NCI-H2107 (cell line): ENCODE measurements around the gene MT1E.
"Not testable (repeated sequence)": the region's sequence is repeated elsewhere in the genome, so short reads cannot be mapped to it uniquely, and the experiment has no call there.

Experiments
- DNase-seq: peaks from one replicate; lab custom pipeline; 2025; lab: John Stamatoyannopoulos, UW

MT1E gene

DNA sequence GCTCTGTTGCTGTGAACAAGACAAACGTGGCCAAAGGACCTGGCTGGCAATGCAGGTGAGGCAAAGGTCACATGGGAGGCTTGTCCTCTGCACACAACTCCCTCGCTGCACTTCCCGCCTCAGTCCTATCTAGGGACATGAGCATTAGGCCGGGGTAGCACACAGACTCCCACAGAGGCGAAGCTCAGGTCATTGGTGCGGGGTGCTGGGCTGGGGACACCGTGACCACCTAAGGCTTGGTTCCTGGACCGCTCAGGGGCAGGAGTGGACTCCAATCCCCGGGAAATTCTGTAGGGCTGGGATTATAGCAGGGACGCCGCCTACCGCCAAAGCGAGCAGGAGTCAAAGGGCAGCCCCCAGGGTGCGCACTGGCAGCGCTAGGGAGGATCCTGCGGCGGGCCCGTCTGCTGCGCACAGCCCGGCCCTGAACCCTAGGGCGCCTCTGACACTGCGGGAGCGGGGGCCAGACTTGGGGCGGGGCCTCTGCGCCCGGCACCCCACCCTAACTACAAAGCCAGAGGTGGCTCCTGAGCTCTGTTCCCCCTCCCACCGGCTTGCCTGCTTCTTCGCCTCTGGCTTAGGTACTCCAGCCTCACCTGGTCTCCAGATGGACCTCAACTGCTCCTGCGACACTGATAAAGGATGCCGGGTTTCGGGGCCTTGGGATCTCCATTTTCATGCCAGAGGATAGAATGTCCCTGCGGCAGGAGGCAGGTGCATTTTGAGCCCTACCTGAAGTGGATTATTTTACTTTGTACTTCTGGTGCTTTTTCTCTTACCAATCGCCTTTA lies 22.3 kb downstream of the MT1E start:
- no peak for DNase-seq

GRCh38 chr16:56649271-56649670 lies 23.7 kb downstream of the MT1E start:
- no peak for DNase-seq

- no peak for DNase-seq
These were observed 24.2 kb downstream of the MT1E start for GRCh38 chr16:56649820-56650219.

DNA sequence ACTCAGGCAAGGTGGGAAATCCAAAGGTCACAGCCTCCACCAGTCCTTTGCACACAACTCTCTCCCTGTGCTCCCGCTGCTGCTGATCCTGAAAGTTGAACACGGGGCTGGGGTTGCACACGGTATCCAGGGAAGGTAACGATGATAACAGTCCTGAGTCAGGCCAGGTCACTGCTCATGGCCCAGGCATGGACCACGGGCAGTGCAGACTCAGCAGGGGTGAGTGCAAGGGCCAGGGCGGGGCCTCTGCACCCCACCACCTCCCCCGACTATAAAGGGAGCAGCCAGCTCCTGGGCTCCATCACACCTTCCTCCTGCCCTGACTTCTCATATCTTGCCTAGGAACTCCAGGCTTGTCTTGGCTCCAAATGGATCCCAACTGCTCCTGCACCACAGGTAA lies 26.0 kb downstream of the MT1E start, which contains the start of gene MT1B:
TSS of gene MT1B (plus strand) at position 301 of the 400 bp plus-strand sequence. CDS start at position 369, 68 bp downstream.
- DNase-seq: no peak

DNA sequence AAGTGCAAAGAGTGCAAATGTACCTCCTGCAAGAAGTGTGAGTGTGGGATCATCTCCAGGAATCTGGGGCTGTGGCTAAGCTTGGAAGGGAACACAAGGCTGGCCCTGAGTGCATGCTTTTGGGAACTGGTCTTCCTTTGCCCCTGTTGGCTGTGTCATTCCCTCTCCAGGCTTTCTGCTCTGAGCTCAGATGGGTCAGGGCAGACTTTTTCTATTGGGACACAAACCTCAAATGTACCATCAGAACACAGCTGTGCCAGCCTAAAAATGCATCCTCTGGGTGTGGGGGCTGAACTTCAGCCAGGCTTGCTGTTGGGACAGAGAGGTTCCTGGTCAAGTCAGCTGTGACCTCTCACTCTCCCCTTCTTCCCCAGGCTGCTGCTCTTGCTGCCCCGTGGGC lies 27.0 kb downstream of the MT1E start:
- no peak for DNase-seq

GRCh38 chr16:56653218-56653617 lies 27.6 kb downstream of the MT1E start:
- DNase-seq: no peak

GRCh38 chr16:56657555-56658326 lies 32.2 kb downstream of the MT1E start, which contains the start of gene MT1F:
Gene MT1F (plus strand): TSS chr16:56657959. CDS start chr16:56658059, 100 bp downstream.
- no peak for DNase-seq

GRCh38 chr16:56658327-56658875 lies 32.8 kb downstream of the MT1E start:
- DNase-seq: no peak

- no peak for DNase-seq
These were observed 37.1 kb downstream of the MT1E start for GRCh38 chr16:56662357-56663354.

GRCh38 chr16:56664506-56664905 lies 38.9 kb downstream of the MT1E start:
- no peak for DNase-seq

DNA sequence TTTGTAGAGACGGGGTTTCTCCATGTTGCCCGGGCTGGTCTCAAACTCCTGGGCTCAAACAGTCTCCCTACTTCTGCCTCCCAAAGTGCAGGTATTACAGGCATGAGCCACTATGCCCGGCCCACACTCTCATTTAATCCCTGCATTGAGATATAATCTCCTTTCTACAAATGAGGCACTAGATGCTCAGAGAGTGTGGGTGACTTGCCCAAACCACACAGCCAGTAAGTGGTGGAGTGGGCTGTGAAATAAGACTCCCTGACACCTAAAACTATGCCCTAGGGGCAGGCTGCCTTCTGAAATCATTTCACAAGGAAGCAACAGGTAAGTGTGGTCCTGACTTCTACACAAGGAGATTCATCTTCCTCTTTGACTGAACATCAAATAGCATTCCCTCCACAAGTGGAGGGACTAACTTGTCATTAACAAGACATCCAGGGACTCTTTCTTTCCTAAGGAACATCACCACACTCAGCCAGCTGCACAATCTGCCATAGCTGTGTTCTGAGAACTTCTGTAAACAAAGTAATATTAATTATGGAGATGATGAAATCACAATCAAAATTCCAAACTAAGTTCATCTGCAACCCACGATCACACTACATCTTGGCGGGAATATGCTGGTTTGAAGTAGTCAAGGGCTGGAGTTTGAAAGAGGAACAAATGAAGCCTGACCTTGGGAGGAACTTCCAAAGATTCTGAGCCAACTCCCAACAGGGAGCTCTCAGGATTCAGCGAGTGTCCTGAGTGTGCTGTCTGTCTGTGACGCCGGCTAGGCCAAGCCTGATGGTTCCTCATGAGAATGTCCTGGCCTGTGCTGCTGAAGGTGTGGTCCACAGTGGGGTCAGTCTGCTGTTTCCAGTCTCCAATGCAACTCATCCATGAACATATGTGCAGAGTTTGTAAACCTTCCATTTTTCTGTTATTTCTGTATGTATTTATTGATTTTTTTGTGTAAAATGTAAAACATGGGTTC lies 40.0 kb downstream of the MT1E start:
- not testable (repeated sequence) for DNase-seq

GRCh38 chr16:56667581-56668571 lies 42.3 kb downstream of the MT1E start, which contains the start of gene MT1G:
Gene MT1G (minus strand): TSS chr16:56668065. CDS start chr16:56667993, 72 bp downstream.
- no peak for DNase-seq

DNA sequence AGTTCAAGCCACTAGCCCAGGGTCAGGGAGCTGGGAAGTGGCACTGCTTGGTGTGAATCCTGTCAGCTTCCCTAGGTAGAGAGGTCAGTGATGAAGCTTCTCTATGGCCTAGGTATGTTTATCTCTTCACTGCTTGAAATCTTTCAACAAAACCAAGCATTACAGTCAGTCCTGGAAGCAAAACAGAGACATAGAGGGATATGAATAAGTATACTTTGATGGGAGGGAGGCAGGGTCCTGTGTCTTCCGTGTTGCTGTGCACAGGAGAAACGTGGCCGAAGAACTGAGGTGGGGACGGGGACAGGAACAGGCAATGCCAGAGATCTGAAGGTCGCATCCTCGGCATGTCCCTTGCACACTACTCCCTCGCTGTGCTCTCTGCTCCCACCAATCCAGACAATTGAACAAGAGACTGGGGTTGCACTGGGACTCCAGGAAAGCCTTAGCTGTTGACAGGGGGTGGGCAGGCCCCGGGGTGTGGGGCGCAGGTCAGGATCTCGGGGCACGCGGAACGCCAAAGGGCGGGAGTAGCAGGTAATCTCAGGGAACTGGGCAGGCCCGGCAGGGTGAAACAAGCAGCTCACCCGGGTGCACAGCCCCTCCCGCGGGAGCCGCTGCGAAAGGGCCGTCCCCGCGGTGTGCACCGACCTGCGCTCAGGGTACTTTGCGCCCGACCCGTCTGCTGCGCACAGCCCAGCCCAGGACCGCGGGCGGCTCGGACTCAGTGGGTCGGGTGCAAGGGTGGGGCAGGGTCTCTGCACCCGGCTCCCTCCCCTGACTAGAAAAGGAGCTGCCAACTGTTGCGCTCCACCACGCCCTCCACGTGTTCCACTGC lies 43.6 kb downstream of the MT1E start, which contains the start of gene MT1H:
TSS of gene MT1H (plus strand) at position 810 of the 835 bp plus-strand sequence. CDS start 71 bp downstream, outside the sequence.
- DNase-seq: no peak

GRCh38 chr16:56669840-56670619 lies 44.4 kb downstream of the MT1E start:
- no peak for DNase-seq

DNA sequence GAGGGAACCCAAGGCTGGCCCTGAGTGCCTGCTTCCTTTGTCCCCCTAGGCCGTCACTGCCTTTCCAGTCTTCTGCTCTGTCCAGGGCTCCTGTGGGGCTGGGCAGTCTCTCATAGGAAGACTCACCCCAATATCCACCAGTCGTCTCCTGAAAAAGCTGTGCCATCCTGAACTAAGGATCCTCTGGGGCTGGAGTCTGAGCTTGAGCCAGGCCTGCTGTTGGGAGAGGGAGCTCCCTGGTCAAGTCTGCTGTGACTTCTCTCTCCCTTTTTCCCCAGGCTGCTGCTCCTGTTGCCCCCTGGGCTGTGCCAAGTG lies 45.0 kb downstream of the MT1E start:
- DNase-seq: no peak

DNA sequence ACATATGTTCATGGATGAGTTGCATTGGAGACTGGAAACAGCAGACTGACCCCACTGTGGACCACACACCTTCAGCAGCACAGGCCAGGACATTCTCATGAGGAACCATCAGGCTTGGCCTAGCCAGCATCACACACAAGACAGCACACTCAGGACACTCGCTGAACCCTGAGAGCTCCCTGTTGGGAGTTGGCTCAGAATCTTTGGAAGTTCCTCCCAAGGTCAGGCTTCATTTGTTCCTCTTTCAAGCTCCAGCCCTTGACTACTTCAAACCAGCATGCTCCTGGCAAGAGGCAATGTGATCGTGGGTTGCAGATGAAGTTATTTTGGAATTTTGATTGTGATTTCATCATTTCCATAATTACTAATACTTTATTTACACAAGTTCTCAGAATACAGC lies 46.1 kb downstream of the MT1E start:
- not testable (repeated sequence) for DNase-seq

DNA sequence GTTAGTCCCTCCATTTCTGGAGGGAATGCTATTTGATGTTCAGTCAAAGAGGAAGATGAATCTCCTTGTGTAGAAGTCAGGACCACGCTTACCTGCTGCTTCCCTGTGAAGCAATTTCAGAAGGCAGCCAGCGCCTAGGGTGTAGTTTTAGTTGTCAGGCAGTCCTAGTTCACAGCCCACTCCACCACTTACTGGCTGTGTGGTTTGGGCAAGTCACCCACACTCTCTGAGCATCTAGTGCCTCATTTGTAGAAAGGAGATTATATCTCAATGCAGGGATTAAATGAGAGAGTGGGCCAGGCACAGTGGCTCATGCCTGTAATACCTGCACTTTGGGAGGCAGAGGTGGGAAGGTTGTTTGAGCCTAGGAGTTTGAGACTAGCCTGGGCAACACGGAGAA lies 46.6 kb downstream of the MT1E start:
- DNase-seq: not testable (repeated sequence)
